NT2/D1 (cell line): ENCODE data around the gene TPRG1L.

ENCODE experiments used
- YY1 ChIP-seq: IDR thresholded peaks from 2 replicates; pipeline ENCODE4 v1.6.1; 2011; ENCODE audit not compliant: insufficient read length, insufficient read depth
- ZNF274 ChIP-seq: IDR thresholded peaks from 2 replicates; pipeline ENCODE4 v1.6.1; 2011; ENCODE audit warnings: mild to moderate bottlenecking, low read depth, low read length

DNA sequence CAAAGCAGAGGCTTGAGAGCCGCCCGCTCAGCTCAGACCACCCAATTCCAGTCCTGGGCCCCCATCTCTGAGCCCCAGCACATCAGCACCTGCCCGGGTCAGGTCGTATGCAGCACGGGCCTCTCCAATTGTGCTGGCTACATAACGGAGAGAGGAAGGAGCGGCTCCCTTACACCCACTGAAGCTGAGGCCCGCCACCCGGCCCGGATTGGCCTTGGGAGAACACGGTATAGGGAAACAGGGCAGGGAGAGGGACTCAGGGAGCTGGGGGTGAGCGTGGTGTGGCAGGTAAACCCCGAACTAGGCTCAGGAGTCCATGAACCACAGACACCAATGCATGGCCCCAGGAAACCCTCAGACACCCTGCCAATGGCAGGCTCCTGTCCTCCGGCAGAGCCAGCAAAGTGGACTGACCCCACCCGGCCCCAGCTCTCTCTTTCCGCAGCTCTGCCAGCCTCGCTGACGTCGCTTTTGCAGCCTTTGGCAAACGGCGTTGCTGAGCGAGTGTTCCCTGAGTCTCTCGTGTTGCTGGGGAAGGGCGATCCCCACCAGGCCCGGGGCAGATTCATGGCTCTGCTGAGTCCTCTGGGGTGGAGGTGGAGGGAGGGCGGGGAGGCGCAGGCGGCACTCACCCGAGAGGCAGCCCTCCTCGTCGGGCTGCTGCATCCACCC lies 30.0 kb upstream of the TPRG1L start:
- TF ChIP-seq YY1 (no peak), ZNF274 (no peak)
